ENCODE results near the gene KISS1R.

KISS1R gene

DNA sequence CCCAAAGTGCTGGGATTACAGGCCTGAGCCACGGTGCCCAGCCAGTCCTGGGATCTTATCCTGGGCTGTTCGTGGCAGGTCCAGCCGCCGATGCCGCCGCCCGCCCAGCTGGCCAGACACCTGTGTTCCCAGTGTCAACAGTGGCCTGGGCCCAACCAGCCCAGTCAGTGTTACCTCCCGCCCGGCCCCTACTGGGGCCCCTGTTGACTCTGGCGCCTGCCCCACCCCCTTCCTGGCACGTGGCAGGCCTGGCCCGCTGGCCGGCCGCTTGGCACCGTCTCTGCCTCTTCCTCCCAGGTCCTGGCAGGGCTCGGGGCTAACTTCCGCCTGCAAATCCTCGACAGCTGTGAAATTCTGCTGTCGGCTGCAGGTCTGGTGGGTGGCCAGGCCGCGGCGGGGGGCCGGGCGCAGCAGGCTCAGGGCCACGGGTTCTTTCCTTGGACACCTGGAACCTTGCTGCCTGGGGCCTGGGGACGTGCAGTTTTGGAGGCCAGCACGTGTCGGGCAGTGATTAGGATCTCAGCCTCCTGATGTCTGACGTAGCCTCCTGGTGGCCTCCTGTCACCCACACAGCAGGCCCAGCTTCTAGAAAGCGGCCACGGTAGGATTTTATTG is 17.8 kb downstream of the KISS1R start:
- no peak for DNase-seq (ENCODE audit: extremely low read depth in 1 of 2, low read depth in 1 of 2)

DNA sequence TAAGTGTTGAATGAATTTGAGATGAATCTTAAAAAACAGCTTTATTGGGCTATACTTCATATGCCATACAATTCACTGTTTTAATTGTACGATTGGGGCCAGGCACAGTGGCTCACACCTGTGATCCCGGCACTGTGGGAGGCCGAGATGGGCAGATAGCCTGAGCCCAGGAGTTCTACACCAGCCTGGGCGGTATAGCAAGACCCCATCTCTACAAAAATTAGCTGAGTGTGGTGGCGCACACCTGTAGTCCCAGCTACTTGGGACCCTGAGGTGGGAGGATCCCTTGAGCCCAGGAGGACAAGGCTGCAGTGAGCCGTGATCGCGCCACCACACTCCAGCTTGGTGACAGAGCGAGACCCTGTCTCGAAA is 19.0 kb downstream of the KISS1R start:
- no peak for DNase-seq (ENCODE audit: extremely low read depth in 1 of 2, low read depth in 1 of 2)

DNA sequence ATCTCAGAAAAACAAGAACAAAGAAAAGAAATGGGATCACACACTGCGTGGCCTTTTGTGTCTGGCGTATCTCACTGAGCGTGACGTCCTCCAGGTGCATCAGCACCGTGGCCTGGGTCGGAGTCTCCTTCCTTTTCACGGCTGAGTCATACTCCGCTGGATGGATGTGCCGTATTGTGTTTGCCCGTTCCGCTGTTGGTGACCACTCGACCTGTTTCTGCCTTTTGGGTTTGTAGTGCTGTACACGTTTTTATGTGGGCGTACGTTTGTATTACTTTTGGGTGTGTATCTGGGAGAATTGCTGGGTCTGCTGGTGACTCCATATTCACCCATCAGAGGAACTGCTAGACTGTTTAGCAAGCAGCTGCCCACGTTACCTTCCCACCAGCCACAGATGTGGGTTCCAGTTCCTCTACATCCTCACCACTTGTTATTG is 20.1 kb downstream of the KISS1R start:
- DNase-seq (ENCODE audit: extremely low read depth in 1 of 2, low read depth in 1 of 2): no peak

DNA sequence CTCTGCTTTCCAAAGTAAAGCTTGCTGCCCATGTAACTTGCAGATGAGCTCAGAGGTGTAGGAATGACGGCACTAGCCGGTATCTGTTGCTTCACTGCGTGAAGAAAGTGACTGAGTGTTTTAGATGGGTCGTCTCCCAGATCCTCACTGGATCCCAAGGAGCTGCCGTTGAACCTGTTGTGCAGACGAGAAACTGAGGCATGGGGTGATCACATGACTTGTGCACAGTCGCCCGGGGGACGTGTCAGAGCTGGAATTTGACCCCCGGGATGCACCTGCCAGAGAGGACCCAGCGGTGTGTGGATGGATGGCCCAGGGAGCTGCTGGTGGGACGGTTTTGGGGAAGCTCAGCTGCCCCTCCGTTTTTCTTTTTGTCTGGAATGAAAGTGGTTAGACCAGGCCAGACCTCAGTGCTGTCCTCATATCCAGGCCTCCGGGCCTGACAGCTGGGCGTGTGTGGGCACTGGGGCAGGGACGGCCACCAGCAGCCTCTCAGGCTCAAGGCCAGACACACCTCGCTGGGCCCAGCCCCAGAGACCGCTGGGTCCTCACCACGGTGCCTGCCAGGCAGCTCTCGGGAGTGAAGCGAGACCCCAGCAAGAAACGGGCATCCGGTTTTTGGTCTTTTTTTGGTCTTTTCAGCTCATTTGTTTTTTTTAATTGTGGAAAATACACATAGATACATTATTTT is 21.2 kb downstream of the KISS1R start:
- DNase-seq (ENCODE audit: extremely low read depth in 1 of 2, low read depth in 1 of 2): no peak

DNA sequence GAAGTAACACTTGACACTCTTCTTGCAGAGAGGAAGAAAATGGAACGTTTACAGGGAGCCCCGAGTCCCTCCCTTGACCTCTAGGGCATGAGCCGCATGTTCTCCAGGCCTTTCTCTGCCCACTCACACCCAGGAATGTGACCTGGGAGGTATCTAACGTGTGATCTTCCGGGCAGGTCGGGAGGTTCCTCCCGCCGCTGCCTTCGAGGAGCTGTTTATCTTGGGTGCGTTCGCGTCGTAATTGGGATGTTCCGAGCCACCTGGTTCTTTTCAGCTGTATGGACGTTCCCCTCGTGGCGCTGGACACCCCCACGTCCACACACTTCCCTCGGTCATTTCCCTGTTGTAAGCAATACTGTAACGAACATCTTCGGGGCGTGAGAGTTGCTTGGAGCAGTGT is 22.3 kb downstream of the KISS1R start:
- DNase-seq (ENCODE audit: extremely low read depth in 1 of 2, low read depth in 1 of 2): no peak

DNA sequence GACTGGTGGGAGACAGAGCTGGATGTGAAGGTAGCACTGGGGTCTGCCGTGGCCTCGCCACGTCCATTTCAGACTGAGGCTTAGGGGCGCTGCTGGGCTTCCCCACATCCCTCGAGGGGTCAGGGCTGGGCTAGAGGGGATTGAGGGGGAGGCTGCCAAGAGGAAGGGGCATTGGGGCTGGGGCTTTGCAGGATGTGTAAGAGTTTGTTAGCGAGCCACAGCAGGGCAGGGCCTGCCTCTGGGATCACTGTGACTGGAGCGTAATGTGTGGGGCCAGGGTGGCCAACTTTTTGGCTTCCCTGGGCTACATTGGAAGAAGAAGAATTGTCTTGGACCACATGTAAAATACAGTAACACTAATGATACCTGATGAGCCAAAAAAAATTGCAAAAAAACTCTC is 22.8 kb downstream of the KISS1R start:
- no peak for DNase-seq (ENCODE audit: extremely low read depth in 1 of 2, low read depth in 1 of 2)

DNA sequence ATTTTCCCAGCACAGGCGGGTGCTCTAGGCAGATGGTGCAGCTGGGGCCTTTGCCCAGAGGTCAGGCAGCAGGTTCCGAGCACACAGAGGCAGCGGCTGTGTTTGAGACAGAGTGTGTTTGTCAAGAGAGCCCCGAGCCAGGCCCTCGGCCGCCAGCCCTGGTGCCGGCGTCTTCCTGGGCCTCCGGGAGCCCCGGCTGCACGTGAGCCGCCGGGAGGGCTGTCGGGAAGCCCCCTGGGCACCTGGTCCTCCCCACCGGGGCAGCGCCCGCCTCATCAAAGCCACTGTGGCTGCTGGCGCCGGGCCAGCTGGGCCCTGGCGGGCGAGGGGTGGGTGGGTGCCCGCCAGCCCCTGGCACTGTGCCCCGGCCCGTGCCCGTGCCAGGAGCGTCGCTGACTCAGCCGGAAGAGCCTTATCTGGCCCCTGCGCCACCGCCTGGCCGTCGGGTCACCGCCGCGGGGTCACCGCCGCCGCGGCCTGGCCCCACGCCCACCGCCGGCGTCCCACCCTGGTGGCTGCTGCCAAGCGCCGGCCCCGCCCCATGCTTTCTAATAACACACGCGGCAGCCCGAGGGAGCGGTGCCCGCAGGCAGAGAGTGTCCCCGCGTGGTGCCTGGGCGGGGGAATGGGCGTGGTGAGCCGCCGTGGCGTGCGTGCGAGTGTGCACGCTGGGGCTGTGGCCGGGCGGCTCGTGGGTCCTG is 23.6 kb downstream of the KISS1R start:
- no peak for DNase-seq (ENCODE audit: extremely low read depth in 1 of 2, low read depth in 1 of 2)

DNA sequence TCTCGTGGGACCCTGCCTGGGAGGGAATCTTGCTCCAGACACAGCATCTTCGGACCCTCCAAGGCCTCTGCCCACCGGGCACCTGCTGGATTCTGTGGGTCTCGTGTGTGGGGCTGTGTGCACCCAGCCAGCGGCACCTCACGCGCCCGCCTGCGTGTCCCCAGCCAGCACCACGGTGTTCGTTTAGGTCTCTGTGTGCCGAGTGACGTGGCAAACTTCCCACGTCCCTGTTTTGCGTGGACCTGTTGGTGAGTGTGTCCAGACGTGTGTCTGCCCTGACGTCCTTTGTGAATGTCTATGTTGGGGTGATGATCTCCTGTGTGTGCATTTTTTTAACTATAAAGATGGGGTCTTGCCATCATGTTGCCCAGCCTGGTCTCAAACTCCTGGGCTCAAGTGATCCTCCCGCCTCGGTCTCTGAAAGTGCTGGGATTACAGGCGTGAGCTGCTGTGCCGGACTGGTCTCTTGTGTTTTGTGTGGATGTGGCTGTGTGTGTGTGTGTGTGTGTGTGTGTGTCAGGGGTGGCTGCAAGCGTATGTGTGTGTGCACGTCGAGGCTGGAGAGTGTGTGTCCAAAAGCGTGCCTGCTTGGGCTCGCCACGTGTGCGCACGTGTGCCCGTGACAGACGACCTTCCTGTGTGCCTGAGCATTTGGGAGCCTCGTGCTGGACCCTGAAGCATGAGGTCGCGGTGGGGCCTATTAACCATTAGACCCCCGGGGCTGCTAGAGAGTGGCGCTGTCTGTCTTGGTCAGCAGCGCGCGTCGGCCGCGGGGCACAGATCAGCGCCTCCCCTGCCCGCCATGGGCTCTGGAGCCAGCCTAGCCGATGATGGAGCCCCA is 24.4 kb downstream of the KISS1R start:
- no peak for DNase-seq (ENCODE audit: extremely low read depth in 1 of 2, low read depth in 1 of 2)

DNA sequence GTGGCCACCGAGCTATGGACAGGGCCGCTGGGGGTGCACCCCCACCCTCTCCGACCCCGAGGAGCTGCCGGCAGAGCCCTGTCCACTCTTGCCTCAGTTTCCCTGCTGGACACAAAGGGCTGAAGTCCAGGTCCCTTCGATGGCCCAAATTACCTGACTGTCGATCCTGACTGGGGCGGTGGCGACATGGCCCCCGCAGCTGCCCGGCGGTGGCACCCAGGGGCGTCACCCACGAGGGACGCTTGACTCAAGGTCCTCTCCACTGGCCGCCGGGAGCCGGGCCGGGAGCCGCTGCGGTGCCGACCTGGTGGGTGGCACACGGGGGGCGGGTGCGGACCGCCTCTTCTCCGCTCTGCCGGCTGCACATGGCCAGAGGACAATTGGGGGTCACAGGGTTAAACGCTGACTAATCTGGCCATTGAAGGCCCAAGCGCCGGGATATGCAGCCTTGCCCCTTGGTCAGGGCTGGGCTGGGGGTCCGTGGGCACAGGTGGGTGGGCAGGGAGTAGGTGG is 25.1 kb downstream of the KISS1R start:
- DNase-seq (ENCODE audit: extremely low read depth in 1 of 2, low read depth in 1 of 2): no peak

DNA sequence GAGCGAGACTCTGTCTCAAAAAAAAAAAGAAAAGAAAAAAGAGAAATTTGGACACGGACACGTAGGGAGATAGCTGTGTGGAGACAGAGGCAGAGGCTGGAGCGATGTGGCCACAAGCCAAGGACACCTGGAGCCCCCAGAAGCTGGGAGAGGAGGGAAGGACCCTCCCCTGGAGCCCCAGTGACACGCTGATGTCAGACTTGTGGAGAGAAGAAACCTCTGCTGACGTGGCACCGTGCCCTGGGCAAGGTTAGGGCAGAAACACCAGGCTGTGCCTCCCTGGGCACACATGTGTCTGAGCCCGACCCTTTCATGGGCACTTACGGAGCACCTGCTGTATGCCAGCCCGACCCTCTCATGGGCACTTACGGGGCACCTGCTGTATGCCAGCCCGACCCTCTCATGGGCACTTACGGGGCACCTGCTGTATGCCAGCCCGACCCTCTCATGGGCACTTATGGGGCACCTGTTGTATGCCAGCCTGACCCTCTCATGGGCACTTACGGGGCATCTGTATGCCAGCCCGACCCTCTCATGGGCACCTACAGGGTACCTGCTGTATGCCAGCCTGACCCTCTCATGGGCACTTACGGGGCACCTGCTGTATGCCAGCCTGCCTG is 26.5 kb downstream of the KISS1R start:
- DNase-seq (ENCODE audit: extremely low read depth in 1 of 2, low read depth in 1 of 2): no peak

DNA sequence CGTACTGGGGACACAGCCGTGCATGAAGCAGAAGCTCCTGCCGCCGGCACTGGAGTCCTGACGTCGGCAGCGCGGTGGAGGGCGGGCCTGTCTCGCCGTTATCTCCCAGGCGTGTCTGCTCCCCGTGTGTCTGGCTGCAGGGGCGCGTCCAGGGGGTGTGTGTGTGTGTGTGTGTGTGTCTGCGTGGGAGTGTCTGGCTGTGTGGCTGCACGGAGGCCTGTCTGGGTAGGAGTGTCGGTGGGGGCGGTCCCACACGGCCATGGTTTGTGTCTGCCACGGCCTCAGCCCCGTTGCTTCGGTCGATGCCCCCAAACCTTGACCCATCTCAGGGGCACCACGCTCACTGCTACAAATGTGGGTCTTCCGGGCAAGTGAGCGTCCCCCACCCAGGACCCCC is 27.0 kb downstream of the KISS1R start:
- no peak for DNase-seq (ENCODE audit: extremely low read depth in 1 of 2, low read depth in 1 of 2)

DNA sequence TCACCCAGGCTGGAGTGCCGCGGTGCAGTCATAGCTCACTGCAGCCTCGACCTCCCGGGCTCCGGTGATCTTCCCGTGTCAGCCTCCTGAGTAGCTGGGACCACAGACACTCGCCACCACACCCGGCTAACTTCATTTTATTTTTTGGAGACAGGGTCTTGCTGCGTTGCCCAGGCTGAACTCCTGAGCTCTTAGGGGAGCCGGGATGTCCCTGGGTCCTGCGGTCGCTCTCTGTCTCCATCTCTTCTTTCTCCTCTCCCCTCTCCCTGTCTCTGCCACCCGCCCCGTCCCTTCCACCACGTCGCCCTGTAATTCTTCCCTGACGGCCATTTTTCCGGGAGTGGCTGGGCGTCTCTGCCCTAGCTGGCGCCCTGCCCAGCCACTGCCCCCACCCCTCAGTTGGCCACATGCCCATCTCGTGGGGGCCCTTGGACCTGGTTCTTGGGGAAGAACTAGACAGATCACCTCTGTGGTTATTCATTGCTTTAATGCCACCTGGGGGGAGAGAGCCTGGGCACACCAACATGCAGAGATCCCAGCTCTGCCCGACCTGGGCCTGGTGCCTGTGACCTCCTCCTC is 27.6 kb downstream of the KISS1R start:
- DNase-seq (ENCODE audit: extremely low read depth in 1 of 2, low read depth in 1 of 2): no peak

DNA sequence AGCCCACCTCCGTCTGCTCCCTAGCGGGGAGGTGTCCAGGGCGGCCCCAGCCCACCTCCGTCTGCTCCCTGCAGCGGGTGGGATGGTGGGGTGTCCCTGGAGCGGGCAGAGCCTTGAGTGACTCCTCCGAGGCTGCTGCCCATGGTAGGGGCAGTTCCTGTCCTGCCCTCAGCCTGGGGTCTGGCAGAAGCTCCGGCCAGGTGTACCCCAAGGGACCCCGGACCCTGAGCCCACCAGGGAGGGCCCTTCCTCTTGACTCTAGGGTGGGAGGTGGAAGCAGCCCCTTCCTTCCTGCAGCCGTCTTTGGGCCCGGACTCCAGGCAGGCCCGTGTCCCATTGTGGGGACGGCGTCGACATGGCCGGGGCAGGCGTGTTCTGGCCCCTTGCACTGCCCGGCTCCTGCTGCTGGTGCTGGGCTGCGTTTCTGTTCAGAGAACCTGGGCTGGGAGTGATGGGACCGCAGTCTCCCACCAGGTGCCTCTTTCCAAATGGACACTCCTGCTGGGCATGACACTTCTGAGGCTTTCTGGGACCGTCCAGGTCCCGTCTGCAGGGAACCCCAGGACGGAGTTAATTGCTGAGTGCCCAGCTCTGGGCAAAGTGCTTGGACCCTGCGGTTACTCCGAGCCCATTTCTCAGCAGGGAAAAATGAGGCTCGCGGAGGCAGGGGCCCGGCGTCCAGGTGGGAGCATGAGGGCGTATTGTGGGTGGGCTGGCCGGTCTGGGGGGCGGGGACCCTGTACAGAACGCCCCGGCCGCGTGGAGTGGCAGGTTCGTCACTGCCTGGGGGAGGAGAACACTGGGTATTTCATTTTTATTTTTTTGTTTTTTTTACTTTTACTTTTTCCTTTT is 28.5 kb downstream of the KISS1R start:
- DNase-seq (ENCODE audit: extremely low read depth in 1 of 2, low read depth in 1 of 2): no peak

DNA sequence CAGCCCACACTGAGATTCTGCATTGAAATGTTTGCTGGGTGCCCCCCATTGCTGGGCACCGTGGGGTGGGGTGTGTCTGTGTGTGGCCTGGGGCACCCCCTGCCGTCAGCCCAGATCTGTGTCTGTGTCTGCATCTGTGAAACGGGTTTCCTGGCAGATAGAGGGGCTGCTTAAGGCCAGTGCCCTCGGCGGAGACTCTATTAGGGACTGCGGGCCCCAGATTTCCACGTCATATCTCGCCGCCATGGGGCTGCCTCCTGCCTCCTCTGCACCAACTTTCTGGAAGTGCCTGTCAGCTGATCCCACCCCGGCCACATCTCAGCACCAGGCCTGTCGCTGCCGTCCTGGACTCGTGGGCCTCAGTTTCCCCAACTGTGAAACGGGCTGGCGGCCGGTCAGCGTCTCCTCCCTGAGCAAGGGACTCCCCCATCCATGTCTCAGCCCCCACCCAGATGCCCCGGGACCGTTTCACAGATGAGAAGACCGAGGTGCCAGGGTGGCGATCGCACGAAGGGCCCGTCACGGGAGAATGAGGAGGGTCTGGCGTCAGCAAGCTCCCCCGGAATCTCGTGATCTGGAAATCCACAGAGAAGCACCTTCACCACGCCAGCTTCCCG is 30.1 kb downstream of the KISS1R start:
- no peak for DNase-seq (ENCODE audit: extremely low read depth in 1 of 2, low read depth in 1 of 2)

DNA sequence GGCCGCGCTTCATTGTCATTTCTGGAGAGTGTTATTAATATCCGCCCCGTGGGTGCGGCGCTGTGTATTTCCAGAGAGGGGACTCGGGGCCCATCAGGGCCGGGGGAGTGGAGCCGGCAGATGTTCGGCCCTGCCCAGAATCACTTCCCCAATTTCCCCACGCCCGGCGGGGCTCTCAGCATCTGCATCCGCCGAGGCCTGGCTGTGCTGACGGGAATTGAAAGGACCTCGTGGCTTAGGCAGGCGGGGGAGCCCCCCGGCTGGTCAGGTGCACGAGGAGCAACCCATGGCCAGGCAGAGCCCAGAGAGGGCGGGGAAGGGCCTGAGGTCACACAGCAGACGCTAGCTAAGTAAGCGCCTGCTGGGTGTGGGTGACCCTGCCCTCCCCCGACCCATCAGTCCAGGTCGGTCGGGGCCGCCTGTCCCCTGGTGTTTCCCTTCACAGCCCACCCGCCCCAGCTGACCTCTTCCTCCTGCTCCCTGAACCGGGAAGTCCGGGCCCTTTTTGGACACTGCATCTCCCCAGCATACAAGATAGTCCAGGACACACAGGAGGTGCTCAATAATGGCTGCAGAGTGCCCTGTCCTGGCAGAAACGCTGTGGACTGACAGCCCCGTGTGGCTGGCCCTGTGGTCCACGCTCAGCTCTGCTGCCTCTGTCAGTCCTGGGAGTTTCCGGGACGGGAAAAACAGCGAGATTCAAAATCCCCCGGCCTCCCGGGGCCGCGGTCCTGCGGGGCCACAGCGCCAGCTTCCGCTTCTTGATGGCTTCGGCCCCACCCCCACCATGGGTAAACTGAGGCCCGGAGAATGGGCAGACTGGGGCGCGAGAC is 30.8 kb downstream of the KISS1R start:
- no peak for DNase-seq (ENCODE audit: extremely low read depth in 1 of 2, low read depth in 1 of 2)

DNA sequence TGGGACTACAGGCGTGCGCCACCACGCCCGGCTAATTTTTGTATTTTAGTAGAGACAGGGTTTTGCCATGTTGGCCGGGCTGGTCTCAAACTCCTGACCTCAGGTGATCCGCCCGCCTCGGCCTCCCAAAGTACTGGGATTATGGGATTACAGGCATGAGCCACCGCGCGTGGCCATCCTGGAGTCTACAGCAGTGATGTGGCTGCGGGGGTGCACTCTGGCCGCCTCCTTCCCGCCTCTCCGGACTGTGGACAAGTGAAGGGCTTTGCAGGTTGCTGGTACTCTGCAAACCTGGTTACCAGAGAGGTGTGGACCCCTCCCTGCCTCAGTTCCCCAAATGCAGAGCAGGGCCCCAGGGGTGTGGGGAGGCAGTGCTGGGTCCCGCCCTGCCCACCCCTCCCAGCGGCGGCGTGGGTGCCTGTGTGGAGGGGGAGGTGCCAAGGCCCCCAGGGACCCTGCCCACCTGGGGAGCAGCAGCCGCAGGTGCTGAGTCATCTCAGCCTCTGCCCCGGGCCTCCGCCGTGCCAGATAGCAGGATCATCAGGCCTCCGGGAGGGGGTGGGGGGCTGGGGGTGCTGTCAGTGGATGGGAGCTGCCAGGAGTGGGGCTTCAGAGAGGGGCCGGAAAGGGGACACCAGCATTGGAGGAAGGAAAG is 31.8 kb downstream of the KISS1R start:
- DNase-seq (ENCODE audit: extremely low read depth in 1 of 2, low read depth in 1 of 2): no peak

DNA sequence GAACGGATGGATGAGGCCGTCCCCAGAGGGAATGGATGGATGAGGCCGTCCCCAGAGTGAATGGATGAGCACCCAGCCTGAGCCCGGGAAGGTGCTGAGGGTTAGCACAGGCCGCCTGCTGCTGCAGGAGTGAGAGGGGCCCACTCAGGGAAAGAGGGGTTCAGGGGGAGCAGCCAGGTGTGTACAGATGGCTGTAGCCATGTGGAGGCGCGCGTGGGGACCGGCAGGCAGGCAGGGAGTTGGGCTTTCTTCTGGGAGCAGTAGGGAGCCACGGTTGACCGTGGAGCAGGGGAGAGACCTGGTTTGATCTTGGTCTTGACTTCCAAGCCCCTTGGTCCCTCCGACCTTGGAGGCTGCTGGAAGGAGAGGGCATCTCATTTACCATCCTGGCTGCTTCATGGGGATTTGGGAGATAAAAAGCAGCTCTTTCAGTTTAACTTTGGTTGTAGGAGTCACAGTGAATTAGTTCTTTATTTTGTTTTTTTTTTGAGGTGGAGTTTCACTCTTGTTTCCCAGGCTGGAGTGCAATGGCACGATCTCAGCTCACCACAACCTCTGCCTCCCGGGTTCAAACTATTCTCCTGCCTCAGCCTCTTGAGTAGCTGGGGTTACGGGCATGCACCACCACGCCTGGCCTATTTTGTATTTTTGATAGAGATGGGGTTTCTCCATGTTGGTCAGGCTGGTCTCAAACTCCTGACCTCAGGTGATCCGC is 33.4 kb downstream of the KISS1R start:
- DNase-seq (ENCODE audit: extremely low read depth in 1 of 2, low read depth in 1 of 2): no peak

Data from stimulated activated CD8-positive, alpha-beta memory T cell treated with anti-CD3 and anti-CD28 coated beads, Interleukin-7, amount 100 ng/mL, for 48 hours (primary cell).